K562 (cell line): ENCODE measurements around the gene SETD7. TPM values are rescaled to one million over a fixed set of nuclear protein-coding genes. Genes with fewer than 3 reads are reported as not detected.
A peak's percentile ranks its signal among the peaks of the same experiment; 100 is the strongest.

Experiments used
- ATAC-seq: fragments of 200-7000 bp; cut with Tn5 transposase; 3 replicates; pipeline ENCODE4 v1.9.1; 2020; ENCODE audit warnings: moderate library complexity
- BruUV-seq: library from RNA; stranded (reverse); fragments of 400-500 nt; replicated peaks from 2 replicates; lab custom pipeline; 2021; lab: Mats Ljungman, UMichigan
- CTCF ChIA-PET: fragments of 300-600 bp; formaldehyde crosslinking; extraction: SDS; loops from one replicate; lab custom pipeline; 2021; ENCODE audit warnings: low intra/inter-chr PET ratio; lab: Yijun Ruan, JAX
- POLR2A ChIA-PET: fragments of 300-600, 350-650 bp; sonication (Branson Sonifier 250); formaldehyde crosslinking; extraction: SDS; loops from one replicate; lab custom pipeline; 2021; ENCODE audit warnings: antibody characterized with exemption, inconsistent platforms; lab: Yijun Ruan, JAX
- DNase-seq, 4 experiments: peaks; one replicate each; pipeline versions ENCODE4 v3.0.0 to v3.0.0-alpha.2; 2011 to 2018; ENCODE audit warnings: low spot score in 3 of 4, mixed read lengths in 3 of 4; ENCODE audit errors: extremely low read depth in 1 of 4
- FAIRE-seq: peaks from 2 replicates; lab custom pipeline; 2011; peaks lifted over from hg19 to GRCh38; lab: Jason Lieb, UNC
- H2AFZ ChIP-seq: 2 replicates; pipeline ENCODE4 v1.6.0; 2011; ENCODE audit warnings: low read depth, low read length, control low read depth, inconsistent platforms
- H3K27ac ChIP-seq: fragments of 200-600 bp; 3 replicates; pipeline ENCODE4 v1.8.0; 2011; ENCODE audit warnings: low read depth, mild to moderate bottlenecking, control low read depth, inconsistent platforms, low read length, moderate library complexity, mixed read lengths; ENCODE audit errors: extremely low read depth
- H3K27me3 ChIP-seq, 2 experiments: fragments of 300-600 bp in 1 of 2; 2 replicates in 1 of 2; 3 replicates in 1 of 2; pipeline versions ENCODE4 v1.6.0 to v1.8.0; 2011; ENCODE audit warnings: inconsistent platforms in 2 of 2, low read length in 2 of 2, mild to moderate bottlenecking in 1 of 2, mixed read lengths in 1 of 2, moderate library complexity in 1 of 2; ENCODE audit not compliant: control insufficient read depth in 2 of 2, insufficient read depth in 2 of 2
- H3K36me3 ChIP-seq: fragments of 300-600 bp; 3 replicates; pipeline ENCODE4 v1.8.0; 2011; ENCODE audit warnings: mild to moderate bottlenecking, low read length, inconsistent platforms; ENCODE audit not compliant: control insufficient read depth, insufficient read depth
- H3K4me1 ChIP-seq, 2 experiments: fragments of 200-600 bp in 1 of 2; replicated peaks in 1 of 2; 2 replicates in 1 of 2; 3 replicates in 1 of 2; pipeline versions ENCODE4 v1.5.1 to v1.8.0; 2011; ENCODE audit warnings: inconsistent platforms in 2 of 2, low read length in 2 of 2, mild to moderate bottlenecking in 1 of 2, mixed read lengths in 1 of 2, moderate library complexity in 1 of 2; ENCODE audit not compliant: control insufficient read depth in 2 of 2, insufficient read depth in 2 of 2
- H3K4me2 ChIP-seq: 2 replicates; pipeline ENCODE4 v1.6.1; 2011; ENCODE audit warnings: low read length, control low read depth, inconsistent platforms, mixed read lengths; ENCODE audit not compliant: insufficient read depth
- H3K4me3 ChIP-seq: fragments of 200-600 bp; sonication (generic), shearing (Covaris generic); 2 replicates; pipeline ENCODE4 v1.5.1; 2016; ENCODE audit warnings: control low read depth, inconsistent platforms
- H3K79me2 ChIP-seq: fragments of 200-600 bp; 3 replicates; pipeline ENCODE4 v1.8.0; 2011; ENCODE audit warnings: low read length, inconsistent platforms; ENCODE audit not compliant: control insufficient read depth, insufficient read depth
- H3K9ac ChIP-seq, 2 experiments: 2 replicates each; pipeline versions ENCODE4 v1.6.0 to v1.6.1; 2011; ENCODE audit warnings: low read depth in 2 of 2, low read length in 2 of 2, control low read depth in 1 of 2, inconsistent platforms in 1 of 2, mild to moderate bottlenecking in 1 of 2, mixed read lengths in 1 of 2; ENCODE audit not compliant: insufficient read depth in 1 of 2
- H3K9me1 ChIP-seq: one replicate; pipeline ENCODE4 v1.6.0; 2011; ENCODE audit warnings: inconsistent platforms, mild to moderate bottlenecking, low read length, moderate library complexity; ENCODE audit not compliant: control insufficient read depth, insufficient read depth
- H3K9me3 ChIP-seq: replicated peaks from 2 replicates; pipeline ENCODE4 v1.5.1; 2011; ENCODE audit warnings: low read depth, low read length, inconsistent platforms; ENCODE audit not compliant: control insufficient read depth, insufficient read depth
- H4K20me1 ChIP-seq: replicated peaks from 2 replicates; pipeline ENCODE4 v1.6.1; 2011; ENCODE audit warnings: low read length, inconsistent platforms, mixed read lengths; ENCODE audit not compliant: control insufficient read depth, insufficient read depth
- BCOR ChIP-seq: fragments of 450-650 bp; IDR thresholded peaks from 2 replicates; pipeline ENCODE4 v1.6.1; 2016
- C11orf30 ChIP-seq: fragments of 450-650 bp; IDR thresholded peaks from 2 replicates; pipeline ENCODE4 v1.6.1; 2016; ENCODE audit warnings: low read depth, mild to moderate bottlenecking
- POLR3A ChIP-seq: IDR thresholded peaks from 2 replicates; pipeline ENCODE4 v1.6.1; 2011; ENCODE audit warnings: borderline replicate concordance, mild to moderate bottlenecking, moderate library complexity; ENCODE audit not compliant: insufficient read length, insufficient read depth; ENCODE audit errors: extremely low read depth
- PRPF4 ChIP-seq: fragments of 200-400 bp; formaldehyde crosslinking; IDR thresholded peaks from one replicate; pipeline ENCODE4 v1.6.1; 2017; ENCODE audit warnings: low read length, low read depth, mild to moderate bottlenecking; ENCODE audit not compliant: insufficient read depth, poor library complexity, severe bottlenecking
- RBM25 ChIP-seq: fragments of 200-400 bp; formaldehyde crosslinking; IDR thresholded peaks from 2 replicates; pipeline ENCODE4 v1.6.1; 2018; ENCODE audit warnings: low read length, low read depth, moderate library complexity; ENCODE audit not compliant: severe bottlenecking
- ZNF224 ChIP-seq: sonication (generic); formaldehyde crosslinking; IDR thresholded peaks from 2 replicates; pipeline ENCODE4 v1.8.0; 2022; ENCODE audit warnings: mild to moderate bottlenecking, missing genetic modification reagents
- ZNF316 ChIP-seq: fragments of 450-650 bp; IDR thresholded peaks from 2 replicates; pipeline ENCODE4 v1.6.1; 2016
- WGBS: fragments of 100-300 bp; shearing (Covaris generic); methylation state at CpG from one replicate; pipeline ENCODE4 v1.1.6; 2016; ENCODE audit warnings: low coverage, mixed read lengths; ENCODE audit not compliant: insufficient coverage; ENCODE audit errors: missing lambda C conversion rate; 5-methylcytosine and 5-hydroxymethylcytosine counted together
- in situ Hi-C: fragments of 300-500 bp; cut with MboI; formaldehyde crosslinking; loops from 4 replicates; pipeline ENCODE4 v1.15.0; 2018; ENCODE audit warnings: inconsistent platforms, mixed read lengths
- intact Hi-C: fragments of 100-400 bp; cut with micrococcal nuclease; formaldehyde crosslinking; loops from 2 replicates; pipeline ENCODE4 v1.14.2; 2022
- polyA plus RNA-seq, 8 experiments: library from polyadenylated mRNA; depleted of rRNA in 4 of 8; stranded (reverse) in 5 of 8; unstranded in 3 of 8; fragments of >200 nt; fragmentation: Nextera tagmentation in 2 of 8; fragmentation: Illumina TruSeq in 1 of 8; extraction: Ambion mirVana in 2 of 8; extraction: Trizol in 1 of 8; gene quantifications; 2 replicates each; pipeline versions ENCODE4 v1.2.1 to v1.2.3, GENCODE V29; 2011 to 2014; ENCODE audit warnings: inconsistent platforms in 1 of 8, missing spikeins in 1 of 8
- total RNA-seq, 7 experiments: library from RNA; depleted of rRNA in 6 of 7; stranded (reverse); fragments of >200 nt in 6 of 7; fragmentation: Illumina TruSeq in 2 of 7; extraction: Trizol in 2 of 7; gene quantifications; 2 replicates each; pipeline versions ENCODE4 v1.2.1 to v1.2.3, GENCODE V29; 2011 to 2021; ENCODE audit warnings: low replicate concordance in 1 of 7

SETD7 gene
- total and polyA plus RNA-seq, 9 of the 15 experiments (the other 6 are each of a cell fraction or from before 2014, with no cell fraction given), result 0.37 to 2.4 (median 1.7) TPM

GRCh38 chr4:139492429-139492828 lies 63.6 kb downstream of the SETD7 start:
- H3K4me3 ChIP-seq, result no peak overlapping the region
- intact Hi-C loops, result no loop called here
- 0% methylated on average over 2 of the region's 2 CpGs for WGBS
- TF ChIP-seq C11orf30, result peak; percentile 52; the same call in 1 of the 2 replicates
- TF ChIP-seq POLR3A, result no peak
- TF ChIP-seq ZNF316, result peak; percentile 56
- no peak for TF ChIP-seq PRPF4
- TF ChIP-seq, all 486 proteins: peak for 2
- no peaks in the 10 kb centered on the region for H3K4me1 ChIP-seq
- H3K4me2 ChIP-seq, result no peak overlapping the region
- no peaks in the 10 kb centered on the region for H3K36me3 ChIP-seq
- no peaks in the 10 kb centered on the region for H3K9me1 ChIP-seq
- FAIRE-seq, result no peak
- no peak overlapping the region for H3K9ac ChIP-seq
- no peaks in the 10 kb centered on the region for H3K79me2 ChIP-seq
- in situ Hi-C loops, result no loop called here
- H4K20me1 ChIP-seq, result no peaks in the 10 kb centered on the region
- ATAC-seq, result no peak
- no peak for DNase-seq
- peaks cover 5 to 13% of the 10 kb centered on the region in 2 experiments; a peak in 3 of 5 replicates for H3K27me3 ChIP-seq
- no TSS peak for BruUV-seq
- ChIA-PET CTCF (no interaction called here), POLR2A (no interaction called here)
- H2AFZ ChIP-seq, result no peak overlapping the region
- no peak overlapping the region for H3K27ac ChIP-seq
- H3K9me3 ChIP-seq, result no peaks in the 10 kb centered on the region

- no peak for ATAC-seq
- Histone ChIP-seq H3K79me2 (no peaks in the 10 kb centered on the region), H3K4me3 (no peak overlapping the region), H2AFZ (no peak overlapping the region), H3K4me2 (no peak overlapping the region), H4K20me1 (no peaks in the 10 kb centered on the region), H3K36me3 (no peaks in the 10 kb centered on the region), H3K27me3 (peaks cover 10% of the 10 kb centered on the region in 2 experiments; a peak in 3 of 5 replicates), H3K9me3 (no peaks in the 10 kb centered on the region), H3K4me1 (peaks cover 0 to 4% of the 10 kb centered on the region in 2 experiments; a peak in 1 of 5 replicates), H3K9me1 (no peaks in the 10 kb centered on the region), H3K9ac (no peak overlapping the region), H3K27ac (no peak overlapping the region)
- POLR2A ChIA-PET, result no interaction called here
- CTCF ChIA-PET, result no interaction called here
- FAIRE-seq, result peak; percentile 19
- no peak for DNase-seq
- peak; percentile 39; the same call in 1 of the 2 replicates for TF ChIP-seq BCOR
- TF ChIP-seq RBM25, result peak; percentile 98
- no peak for TF ChIP-seq ZNF224
- no TSS peak for BruUV-seq
- in situ Hi-C loops, result no loop called here
- intact Hi-C loops, result no loop called here
Observed at GRCh38 chr4:139489638-139490037, 66.4 kb downstream of the SETD7 start.
